ENCODE results near the gene MYH4. TPM values are rescaled to one million over a fixed set of nuclear protein-coding genes. Genes with fewer than 3 reads are reported as not detected.
A peak's percentile ranks its signal among the peaks of the same experiment; 100 is the strongest.

Gene MYH4
- total and polyA plus RNA-seq, 2 donors (not counting 1 experiment from before 2014, with no cell fraction given), result not detected

DNA sequence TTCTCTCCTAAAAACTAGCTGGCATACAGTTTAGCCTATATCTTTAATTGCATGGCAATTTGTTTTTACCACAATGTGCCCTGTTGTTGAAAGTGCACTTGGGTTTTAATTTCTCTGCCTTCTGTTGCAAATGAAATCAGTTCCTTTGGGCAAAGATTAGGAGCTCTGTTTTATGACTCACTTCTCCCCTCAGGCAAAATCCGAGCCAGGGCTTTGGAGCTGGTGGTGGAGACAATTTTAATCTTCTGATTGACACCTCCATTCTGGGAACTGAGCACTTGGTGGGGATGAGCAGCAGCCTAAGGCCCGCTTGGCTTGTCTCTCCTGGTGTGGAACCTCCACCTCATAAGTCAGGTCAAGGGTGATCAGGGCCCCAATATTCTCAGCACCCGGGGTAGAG lies 34.3 kb downstream of the MYH4 start:
- no peaks in the 10 kb centered on the region for H3K36me3 ChIP-seq (ENCODE audit: control insufficient read depth, insufficient read depth, low read length)
- TF ChIP-seq, protein P1, sequence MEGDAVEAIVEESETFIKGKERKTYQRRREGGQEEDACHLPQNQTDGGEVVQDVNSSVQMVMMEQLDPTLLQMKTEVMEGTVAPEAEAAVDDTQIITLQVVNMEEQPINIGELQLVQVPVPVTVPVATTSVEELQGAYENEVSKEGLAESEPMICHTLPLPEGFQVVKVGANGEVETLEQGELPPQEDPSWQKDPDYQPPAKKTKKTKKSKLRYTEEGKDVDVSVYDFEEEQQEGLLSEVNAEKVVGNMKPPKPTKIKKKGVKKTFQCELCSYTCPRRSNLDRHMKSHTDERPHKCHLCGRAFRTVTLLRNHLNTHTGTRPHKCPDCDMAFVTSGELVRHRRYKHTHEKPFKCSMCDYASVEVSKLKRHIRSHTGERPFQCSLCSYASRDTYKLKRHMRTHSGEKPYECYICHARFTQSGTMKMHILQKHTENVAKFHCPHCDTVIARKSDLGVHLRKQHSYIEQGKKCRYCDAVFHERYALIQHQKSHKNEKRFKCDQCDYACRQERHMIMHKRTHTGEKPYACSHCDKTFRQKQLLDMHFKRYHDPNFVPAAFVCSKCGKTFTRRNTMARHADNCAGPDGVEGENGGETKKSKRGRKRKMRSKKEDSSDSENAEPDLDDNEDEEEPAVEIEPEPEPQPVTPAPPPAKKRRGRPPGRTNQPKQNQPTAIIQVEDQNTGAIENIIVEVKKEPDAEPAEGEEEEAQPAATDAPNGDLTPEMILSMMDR (conservative IDR thresholded peaks at IDR 0.05 in 1 of 2, IDR thresholded peaks at IDR 0.05 in 1 of 2; ENCODE audit: low read depth in 1 of 2, low read length in 2 of 2), result no peak
- TF ChIP-seq EZH2 (IDR thresholded peaks at IDR 0.05; ENCODE audit: low read length, missing control alignments), result no peak
- no peaks in the 10 kb centered on the region for H3K4me1 ChIP-seq (ENCODE audit: control insufficient read depth, extremely low read depth, insufficient read depth, low read length)
- H3K79me2 ChIP-seq (ENCODE audit: control insufficient read depth, insufficient read depth, low read length), result no peaks in the 10 kb centered on the region
- no peaks in the 10 kb centered on the region for H3K9me3 ChIP-seq (ENCODE audit: control insufficient read depth, insufficient read depth, low read depth, low read length)
- no peaks in the 10 kb centered on the region for H3K27me3 ChIP-seq (ENCODE audit: control insufficient read depth, insufficient read depth, low read length)
- H3K9ac ChIP-seq (ENCODE audit: insufficient read depth, low read length), result no peak overlapping the region
- no peak overlapping the region for H3K4me3 ChIP-seq (replicated peaks in 1 of 4; ENCODE audit: control extremely low read depth in 1 of 4, insufficient read depth in 1 of 4, low read depth in 3 of 4, low read length in 4 of 4)
- DNase-seq (ENCODE audit: low read depth in 2 of 2), result no peak
- H3K4me2 ChIP-seq (ENCODE audit: extremely low read depth, insufficient read depth, low read length), result no peak overlapping the region
- H2AFZ ChIP-seq (ENCODE audit: low read length), result no peak overlapping the region
- no peaks in the 10 kb centered on the region for H4K20me1 ChIP-seq (ENCODE audit: control insufficient read depth, extremely low read depth, insufficient read depth, low read length)
- H3K27ac ChIP-seq (ENCODE audit: insufficient read depth, low read length), result no peak overlapping the region

DNA sequence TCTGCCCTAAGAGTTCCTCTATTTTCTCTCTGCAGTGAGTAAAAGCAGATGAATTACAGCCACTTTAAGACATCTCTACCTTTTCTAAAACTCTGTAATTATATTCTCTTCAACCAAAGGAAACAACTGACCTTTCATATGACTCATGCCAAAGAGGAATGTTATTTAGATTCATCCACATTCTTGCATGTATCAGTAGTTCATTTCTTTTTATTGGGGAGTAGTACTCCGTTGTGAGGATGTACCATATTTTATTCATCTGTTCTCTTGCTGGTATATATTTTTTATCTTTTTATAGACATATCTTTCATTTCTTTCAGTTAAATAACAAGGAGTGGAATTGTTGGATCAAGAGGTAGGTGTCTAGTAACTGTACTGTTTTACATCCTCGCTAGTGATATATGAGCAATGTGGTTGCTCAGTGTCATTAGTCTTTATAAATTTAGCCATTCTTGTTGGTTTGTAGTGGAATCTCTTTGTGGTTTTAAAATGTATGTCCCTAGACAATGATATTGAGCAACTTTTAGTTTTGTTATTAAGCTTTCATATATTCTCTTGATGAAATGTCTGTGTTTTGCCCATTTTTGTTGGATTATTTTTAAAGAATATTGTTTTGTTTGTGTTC lies 39.8 kb downstream of the MYH4 start:
- Histone ChIP-seq H3K36me3 (ENCODE audit: control insufficient read depth, insufficient read depth, low read length) (no peaks in the 10 kb centered on the region), H2AFZ (ENCODE audit: low read length) (no peak overlapping the region), H3K79me2 (ENCODE audit: control insufficient read depth, insufficient read depth, low read length) (no peaks in the 10 kb centered on the region), H3K9ac (ENCODE audit: insufficient read depth, low read length) (no peak overlapping the region), H3K27me3 (ENCODE audit: control insufficient read depth, insufficient read depth, low read length) (no peaks in the 10 kb centered on the region), H3K9me3 (ENCODE audit: control insufficient read depth, insufficient read depth, low read depth, low read length) (no peaks in the 10 kb centered on the region), H3K27ac (ENCODE audit: insufficient read depth, low read length) (no peak overlapping the region), H4K20me1 (ENCODE audit: control insufficient read depth, extremely low read depth, insufficient read depth, low read length) (no peaks in the 10 kb centered on the region), H3K4me1 (ENCODE audit: control insufficient read depth, extremely low read depth, insufficient read depth, low read length) (no peaks in the 10 kb centered on the region), H3K4me2 (ENCODE audit: extremely low read depth, insufficient read depth, low read length) (no peak overlapping the region), H3K4me3 (replicated peaks in 1 of 4; ENCODE audit: control extremely low read depth in 1 of 4, insufficient read depth in 1 of 4, low read depth in 3 of 4, low read length in 4 of 4) (no peak overlapping the region)
- DNase-seq (ENCODE audit: low read depth in 2 of 2), result peak in 1 of 2 donors; percentile 11
- no peak for TF ChIP-seq EZH2 (IDR thresholded peaks at IDR 0.05; ENCODE audit: low read length, missing control alignments)
- TF ChIP-seq, protein P1 (conservative IDR thresholded peaks at IDR 0.05 in 1 of 2, IDR thresholded peaks at IDR 0.05 in 1 of 2; ENCODE audit: low read depth in 1 of 2, low read length in 2 of 2), result no peak

DNA sequence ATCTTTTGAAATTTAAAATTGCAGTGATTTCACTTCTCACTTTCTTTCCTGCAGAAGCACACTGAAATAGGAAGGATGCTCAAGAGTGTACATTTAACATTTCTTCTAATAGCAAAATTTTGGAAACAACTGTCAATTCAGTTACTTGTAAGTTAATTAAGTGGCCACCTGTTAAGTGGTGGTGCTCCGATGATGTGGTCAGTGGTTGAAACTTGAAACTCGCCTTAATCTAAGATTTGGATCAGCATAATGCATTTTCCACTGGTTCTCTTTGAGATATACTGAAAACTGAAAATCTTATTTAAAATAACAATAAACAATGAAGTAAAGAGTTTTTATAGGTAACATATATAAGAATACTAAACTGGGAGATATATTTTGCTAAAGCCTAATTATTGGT lies 40.6 kb downstream of the MYH4 start:
- Histone ChIP-seq H3K79me2 (ENCODE audit: control insufficient read depth, insufficient read depth, low read length) (no peaks in the 10 kb centered on the region), H3K36me3 (ENCODE audit: control insufficient read depth, insufficient read depth, low read length) (no peaks in the 10 kb centered on the region), H3K9ac (ENCODE audit: insufficient read depth, low read length) (no peak overlapping the region), H3K9me3 (ENCODE audit: control insufficient read depth, insufficient read depth, low read depth, low read length) (no peaks in the 10 kb centered on the region), H4K20me1 (ENCODE audit: control insufficient read depth, extremely low read depth, insufficient read depth, low read length) (no peaks in the 10 kb centered on the region), H3K4me1 (ENCODE audit: control insufficient read depth, extremely low read depth, insufficient read depth, low read length) (no peaks in the 10 kb centered on the region), H2AFZ (ENCODE audit: low read length) (no peak overlapping the region), H3K4me2 (ENCODE audit: extremely low read depth, insufficient read depth, low read length) (no peak overlapping the region), H3K27ac (ENCODE audit: insufficient read depth, low read length) (no peak overlapping the region), H3K27me3 (ENCODE audit: control insufficient read depth, insufficient read depth, low read length) (no peaks in the 10 kb centered on the region), H3K4me3 (replicated peaks in 1 of 4; ENCODE audit: control extremely low read depth in 1 of 4, insufficient read depth in 1 of 4, low read depth in 3 of 4, low read length in 4 of 4) (no peak overlapping the region)
- TF ChIP-seq, protein P1 (conservative IDR thresholded peaks at IDR 0.05 in 1 of 2, IDR thresholded peaks at IDR 0.05 in 1 of 2; ENCODE audit: low read depth in 1 of 2, low read length in 2 of 2), result no peak
- no peak for TF ChIP-seq EZH2 (IDR thresholded peaks at IDR 0.05; ENCODE audit: low read length, missing control alignments)
- no peak for DNase-seq (ENCODE audit: low read depth in 2 of 2)

Data from fibroblast of lung (primary cell).